A549 treated with AZD9567 at 1 μM for 4 hours (cell line): ENCODE measurements around the gene OR9K2. TPM values are rescaled to one million over a fixed set of nuclear protein-coding genes. Genes with fewer than 3 reads are reported as not detected.

Experiments
- total RNA-seq: library from RNA; stranded (reverse); fragments of 200-300 nt; extraction: Qiagen RNA extraction; gene quantifications from 5 replicates; pipeline ENCODE4 v1.2.3, GENCODE V29; 2022; ENCODE audit not compliant: insufficient read depth

OR9K2 gene
- total RNA-seq = not detected in 5 replicates

GRCh38 chr12:55126106-55126505 is at the start of gene OR9K2:
TSS of gene OR9K2 (plus strand) at chr12:55126406. CDS start at chr12:55129835, 3,429 bp downstream.

Other genes starting within 250 kb of the OR9K2 start
- gene TESPA1, start 141.6 kb upstream of the OR9K2 start, total RNA-seq = not detected in 5 replicates
- gene NEUROD4, start 106.4 kb upstream of the OR9K2 start, total RNA-seq = 0.03 TPM in 1 of 5 replicates, not detected in the others
- gene OR10A7, start 94.6 kb downstream of the OR9K2 start, total RNA-seq = not detected in 5 replicates
- gene OR6C74, start 118.2 kb downstream of the OR9K2 start, total RNA-seq = not detected in 5 replicates
- not detected in 5 replicates for gene OR6C6, start 170.2 kb downstream of the OR9K2 start, total RNA-seq
- gene OR6C1, start 187.9 kb downstream of the OR9K2 start, total RNA-seq = not detected in 5 replicates
- gene OR6C3, start 204.3 kb downstream of the OR9K2 start, total RNA-seq = not detected in 5 replicates
- not detected in 5 replicates for gene OR6C75, start 236.6 kb downstream of the OR9K2 start, total RNA-seq